Urinary bladder (tissue), 4 donors: ENCODE results near the gene NKD2. TPM values are rescaled to one million over a fixed set of nuclear protein-coding genes. Genes with fewer than 3 reads are reported as not detected.

Experiments
- DNase-seq: peaks from one replicate; pipeline ENCODE4 v3.0.0-alpha.2; 2015; ENCODE audit errors: extremely low spot score
- H3K27ac ChIP-seq: one replicate; pipeline ENCODE4 v1.5.1; 2013; ENCODE audit warnings: low read depth, mild to moderate bottlenecking, moderate library complexity
- H3K36me3 ChIP-seq: one replicate; pipeline ENCODE4 v1.6.1; 2013; ENCODE audit warnings: mild to moderate bottlenecking, moderate library complexity; ENCODE audit not compliant: insufficient read depth
- H3K4me1 ChIP-seq: one replicate; pipeline ENCODE4 v1.6.1; 2013; ENCODE audit warnings: mild to moderate bottlenecking, moderate library complexity; ENCODE audit not compliant: insufficient read depth
- H3K4me3 ChIP-seq: one replicate; pipeline ENCODE4 v1.5.1; 2013; ENCODE audit warnings: low read depth, low read length
- WGBS: extraction: QIAGEN DNeasy Blood & Tissue Kit; methylation state at CpG from one replicate; pipeline ENCODE4 v1.1.7; 2013; 5-methylcytosine and 5-hydroxymethylcytosine counted together
- polyA plus RNA-seq: library from polyadenylated mRNA; stranded (reverse); fragments of 200-250 nt; gene quantifications from one replicate; pipeline ENCODE4 v1.2.3, GENCODE V29; 2013
- total RNA-seq: library from RNA; depleted of rRNA; stranded (reverse); fragments of >200 nt; gene quantifications from one replicate; pipeline ENCODE4 v1.2.3, GENCODE V29; 2014
- donor health status: healthy with polysubstance abuse.
- donor health status: healthy.

NKD2 gene
- total and polyA plus RNA-seq, 2 donors = 1.3 to 7.5 TPM

DNA sequence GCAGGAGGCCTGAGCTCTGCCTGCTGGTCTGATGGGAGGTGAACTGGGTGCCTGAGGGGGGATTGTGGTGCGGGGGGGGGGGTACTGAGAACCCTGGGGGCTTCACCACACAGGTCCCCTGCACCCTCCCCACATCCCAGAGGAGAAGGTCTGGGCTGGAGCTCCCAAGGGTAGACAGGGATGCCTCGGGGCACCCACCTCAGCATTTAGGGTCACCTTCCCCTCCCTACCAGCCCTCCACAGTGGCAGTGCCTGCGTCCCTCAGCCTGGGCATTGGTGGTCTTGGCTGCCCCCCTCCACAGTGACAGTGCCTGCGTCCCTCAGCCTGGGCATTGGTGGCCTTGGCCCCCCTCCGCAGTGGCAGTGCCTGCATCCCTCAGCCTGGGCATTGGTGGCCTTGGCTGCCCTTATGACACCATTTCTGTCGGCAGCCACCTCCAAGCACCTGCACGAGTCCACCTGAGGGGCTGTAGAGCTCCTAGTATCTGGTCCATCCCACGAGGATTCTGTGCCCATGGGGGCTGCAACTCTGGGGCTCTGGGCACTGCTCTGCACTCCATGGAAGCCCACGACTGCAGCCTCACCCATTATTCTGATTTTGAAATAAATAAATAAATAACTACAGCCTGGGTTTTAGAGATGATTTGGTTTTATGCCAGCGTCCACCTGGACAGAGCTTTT, 21.5 kb downstream of the NKD2 start:
- no peak for DNase-seq
- Histone ChIP-seq H3K36me3 (no peaks in the 10 kb centered on the region), H3K27ac (no peak overlapping the region), H3K4me3 (no peak overlapping the region), H3K4me1 (no peaks in the 10 kb centered on the region)
- WGBS = 88% methylated on average over 10 of the region's 10 CpGs

DNA sequence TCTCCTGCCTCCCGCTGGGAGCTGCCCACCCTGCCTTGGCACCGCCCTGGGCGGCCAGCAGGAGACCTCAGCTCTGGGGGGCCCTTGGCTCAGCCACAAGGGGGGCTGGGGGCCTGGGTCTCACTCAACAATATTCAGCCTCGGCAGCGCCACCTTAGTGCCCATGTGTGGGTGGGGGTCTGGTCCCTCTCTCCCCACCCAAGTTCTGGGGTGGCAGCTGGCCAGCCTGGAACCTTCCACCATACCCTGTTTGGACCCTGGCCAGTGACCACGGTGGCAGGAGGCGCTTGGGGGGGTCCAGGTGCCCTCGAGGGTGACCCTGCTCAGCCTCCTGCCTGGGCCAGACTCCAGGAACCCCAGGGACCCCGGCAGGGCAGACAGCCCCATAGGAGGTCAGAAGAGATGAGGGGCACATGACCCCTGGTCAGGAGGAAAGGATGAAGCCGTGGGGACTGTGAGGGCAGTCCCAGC, 22.2 kb downstream of the NKD2 start:
- Histone ChIP-seq H3K4me1 (no peaks in the 10 kb centered on the region), H3K36me3 (no peaks in the 10 kb centered on the region), H3K27ac (no peak overlapping the region), H3K4me3 (no peak overlapping the region)
- 72% methylated on average over 10 of the region's 10 CpGs for WGBS
- DNase-seq = no peak

DNA sequence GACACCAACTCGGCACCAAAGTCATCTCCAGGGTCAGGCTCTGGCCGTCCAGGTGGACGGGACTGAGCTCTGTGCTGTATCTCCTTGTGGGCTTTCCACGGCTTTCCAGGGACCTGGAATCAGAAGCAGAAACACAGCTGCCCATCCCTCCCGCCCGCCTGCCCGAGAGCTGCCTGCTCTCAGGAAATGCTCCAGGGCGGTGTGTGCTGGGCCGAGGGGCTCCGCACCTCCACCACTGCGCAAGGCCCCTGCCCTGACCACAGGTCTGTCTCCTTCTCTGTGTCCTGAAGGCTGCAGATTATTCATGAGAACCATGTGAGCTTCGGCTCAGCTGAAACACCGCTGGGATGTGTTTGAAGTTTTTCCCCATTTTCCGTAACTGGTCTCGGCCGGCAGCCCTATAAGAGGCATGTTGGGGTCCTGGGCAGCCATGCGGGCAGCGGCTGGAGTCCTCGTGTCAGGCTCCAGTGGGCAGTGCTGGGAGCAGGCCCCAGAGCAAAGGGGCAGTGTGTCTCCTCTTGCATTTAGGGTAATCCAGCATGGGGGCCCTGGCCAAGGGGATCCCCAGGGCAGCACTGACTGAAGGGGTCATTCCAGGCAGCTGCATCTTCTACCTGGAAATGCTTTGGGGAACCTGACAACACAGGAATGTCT, 22.8 kb downstream of the NKD2 start:
- no peaks in the 10 kb centered on the region for H3K4me1 ChIP-seq
- no peak overlapping the region for H3K27ac ChIP-seq
- H3K4me3 ChIP-seq = no peak overlapping the region
- no peaks in the 10 kb centered on the region for H3K36me3 ChIP-seq
- WGBS = 92% methylated on average over 19 of the region's 19 CpGs
- no peak for DNase-seq

DNA sequence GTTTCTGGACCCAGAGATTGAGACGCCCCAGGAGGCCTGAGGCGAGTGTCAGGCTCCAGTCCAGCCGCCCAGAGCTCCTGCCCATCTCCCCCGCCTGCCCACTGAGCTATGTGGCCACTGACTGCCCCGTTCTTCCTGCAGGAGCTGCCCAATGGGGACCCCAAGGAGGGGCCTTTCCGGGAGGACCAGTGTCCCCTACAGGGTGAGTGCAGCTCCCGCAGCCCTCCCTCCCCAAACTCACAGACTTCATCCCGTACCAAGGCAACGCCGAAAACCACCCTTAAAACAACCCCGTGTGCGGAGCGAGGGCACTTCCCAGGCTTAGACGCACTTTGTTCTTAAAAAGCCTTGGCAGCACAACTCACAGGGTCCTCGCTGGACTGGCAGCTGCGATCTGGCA, 23.4 kb downstream of the NKD2 start:
- WGBS = 92% methylated on average over 16 of the region's 16 CpGs
- Histone ChIP-seq H3K27ac (no peak overlapping the region), H3K4me3 (no peak overlapping the region), H3K36me3 (no peaks in the 10 kb centered on the region), H3K4me1 (no peaks in the 10 kb centered on the region)
- DNase-seq = no peak

DNA sequence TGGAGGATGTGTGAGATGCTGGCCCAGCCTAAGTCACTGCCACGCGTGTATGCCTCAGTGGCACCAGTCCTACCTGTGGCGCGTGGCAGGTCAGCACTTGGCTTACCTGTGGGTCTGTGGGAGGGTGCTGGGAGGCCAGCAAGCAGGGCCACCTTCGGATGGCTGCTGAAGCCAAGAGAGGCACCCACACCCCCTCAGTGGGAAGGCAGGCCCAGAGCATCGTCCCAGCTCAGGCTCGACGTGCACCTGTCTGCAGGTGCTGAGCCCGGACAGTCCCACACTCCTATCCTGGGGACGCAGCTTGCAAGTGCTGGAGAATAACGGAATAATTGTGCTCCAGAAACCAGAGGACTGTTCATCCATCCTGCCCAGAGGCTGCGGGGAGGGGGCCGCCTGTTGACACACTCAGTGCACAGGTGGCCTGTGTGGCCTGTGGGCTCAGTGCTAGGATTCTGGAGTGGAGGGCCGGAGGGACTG, 24.0 kb downstream of the NKD2 start:
- no peaks in the 10 kb centered on the region for H3K4me1 ChIP-seq
- H3K36me3 ChIP-seq = no peaks in the 10 kb centered on the region
- 94% methylated on average over 14 of the region's 14 CpGs for WGBS
- no peak overlapping the region for H3K4me3 ChIP-seq
- DNase-seq = no peak
- no peak overlapping the region for H3K27ac ChIP-seq

DNA sequence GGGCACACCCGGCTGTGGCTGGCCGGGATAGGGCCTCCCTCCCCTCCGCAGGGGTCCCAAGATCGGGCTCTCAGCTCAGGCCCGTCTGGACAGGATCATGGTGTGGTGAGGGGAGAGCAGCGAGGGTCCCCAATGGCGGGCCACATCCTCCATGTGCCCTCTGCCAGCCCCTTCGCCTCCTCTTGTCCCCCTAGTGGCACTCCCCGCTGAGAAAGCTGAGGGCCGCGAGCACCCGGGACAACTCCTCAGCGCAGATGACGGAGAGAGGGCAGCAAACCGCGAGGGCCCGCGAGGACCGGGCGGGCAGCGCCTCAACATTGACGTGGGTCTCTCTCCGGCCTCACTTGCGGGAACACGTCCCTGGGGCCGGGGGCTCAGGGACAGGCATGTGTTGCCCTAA, 24.6 kb downstream of the NKD2 start:
- DNase-seq = no peak
- no peaks in the 10 kb centered on the region for H3K4me1 ChIP-seq
- no peak overlapping the region for H3K4me3 ChIP-seq
- no peak overlapping the region for H3K27ac ChIP-seq
- WGBS = 92% methylated on average over 26 of the region's 26 CpGs
- no peaks in the 10 kb centered on the region for H3K36me3 ChIP-seq

DNA sequence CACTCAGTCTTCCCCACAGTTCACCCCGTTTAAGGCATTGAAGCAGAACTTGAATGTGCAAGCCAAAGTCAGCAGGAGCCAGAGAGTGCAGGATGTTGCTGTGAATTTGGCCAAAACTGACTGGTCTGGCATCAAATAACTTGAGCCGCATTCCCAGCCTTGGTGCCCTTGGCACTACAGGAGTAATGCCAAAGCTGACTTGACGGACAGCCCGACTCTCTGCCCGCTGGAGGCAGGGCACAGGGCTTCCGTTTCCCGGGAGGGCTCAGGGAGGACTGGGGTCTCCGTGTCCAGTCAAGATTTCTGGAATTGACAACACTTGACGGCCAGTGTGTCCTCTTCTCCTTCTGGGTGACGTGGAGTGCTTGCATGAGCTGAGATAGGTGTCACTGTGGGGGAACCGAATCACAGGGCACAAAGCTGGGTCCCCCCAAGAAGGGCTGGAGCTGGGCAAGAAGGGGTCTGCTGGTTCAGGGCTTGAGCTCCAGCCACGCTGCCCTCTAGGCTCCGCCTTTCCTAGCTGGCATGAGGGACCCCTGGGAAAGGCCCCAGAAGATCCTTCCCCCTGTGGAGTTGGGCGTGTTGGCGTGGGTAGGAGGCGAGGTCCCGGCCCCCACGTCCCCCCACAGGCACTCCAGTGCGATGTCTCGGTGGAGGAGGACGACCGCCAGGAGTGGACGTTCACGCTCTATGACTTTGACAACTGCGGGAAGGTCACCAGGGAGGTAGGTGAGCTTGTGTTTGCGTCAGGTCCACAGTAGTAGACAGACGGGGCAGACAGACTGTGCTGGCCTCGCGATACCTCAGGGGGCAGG, 25.2 kb downstream of the NKD2 start:
- DNase-seq = no peak
- H3K4me1 ChIP-seq = no peaks in the 10 kb centered on the region
- no peaks in the 10 kb centered on the region for H3K36me3 ChIP-seq
- WGBS = 93% methylated on average over 29 of the region's 29 CpGs
- H3K27ac ChIP-seq = no peak overlapping the region
- no peak overlapping the region for H3K4me3 ChIP-seq

DNA sequence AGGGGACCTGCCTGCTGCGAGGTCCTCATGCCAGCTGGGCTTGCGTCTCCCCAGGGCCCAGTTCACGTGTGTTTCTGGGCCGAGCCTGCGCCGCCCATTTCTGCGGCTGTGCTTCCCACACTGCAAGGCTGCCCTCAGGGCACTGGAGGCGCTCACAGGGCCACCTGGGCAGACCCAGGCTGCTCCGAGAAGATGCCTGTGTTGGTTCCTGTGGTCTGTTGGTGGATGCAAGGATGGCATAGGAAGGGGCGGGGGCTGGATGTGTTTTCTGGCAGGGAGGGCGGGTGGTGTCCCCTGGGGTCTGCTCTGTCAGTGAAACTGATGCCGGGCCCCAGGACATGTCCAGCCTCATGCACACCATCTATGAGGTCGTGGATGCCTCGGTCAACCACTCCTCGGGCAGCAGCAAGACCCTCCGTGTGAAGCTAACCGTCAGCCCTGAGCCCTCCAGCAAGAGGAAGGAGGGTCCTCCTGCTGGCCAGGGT, 25.9 kb downstream of the NKD2 start:
- Histone ChIP-seq H3K36me3 (no peaks in the 10 kb centered on the region), H3K27ac (no peak overlapping the region), H3K4me3 (no peak overlapping the region), H3K4me1 (no peaks in the 10 kb centered on the region)
- DNase-seq = no peak
- WGBS = 94% methylated on average over 17 of the region's 17 CpGs

DNA sequence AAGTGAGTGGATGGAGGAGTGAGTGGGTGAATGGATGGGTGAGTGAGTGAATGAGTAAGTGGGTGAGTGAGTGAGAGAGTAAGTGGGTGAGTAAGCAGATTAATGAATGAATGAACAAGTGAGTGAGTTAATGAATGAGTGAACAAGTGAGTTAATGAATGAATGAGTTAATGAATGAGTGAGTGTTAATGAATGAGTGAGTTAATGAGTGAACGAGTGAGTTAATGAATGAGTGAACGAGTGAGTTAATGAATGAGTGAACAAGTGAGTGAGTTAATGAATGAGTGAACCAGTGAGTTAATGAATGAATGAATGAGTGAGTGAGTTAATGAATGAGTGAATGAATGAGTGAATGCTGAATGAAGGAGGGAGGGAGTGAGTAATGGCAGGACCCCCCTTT, 26.4 kb downstream of the NKD2 start:
- no peaks in the 10 kb centered on the region for H3K36me3 ChIP-seq
- no peak for DNase-seq
- H3K4me1 ChIP-seq = no peaks in the 10 kb centered on the region
- no peak overlapping the region for H3K4me3 ChIP-seq
- 88% methylated on average over 2 of the region's 2 CpGs for WGBS
- no peak overlapping the region for H3K27ac ChIP-seq

DNA sequence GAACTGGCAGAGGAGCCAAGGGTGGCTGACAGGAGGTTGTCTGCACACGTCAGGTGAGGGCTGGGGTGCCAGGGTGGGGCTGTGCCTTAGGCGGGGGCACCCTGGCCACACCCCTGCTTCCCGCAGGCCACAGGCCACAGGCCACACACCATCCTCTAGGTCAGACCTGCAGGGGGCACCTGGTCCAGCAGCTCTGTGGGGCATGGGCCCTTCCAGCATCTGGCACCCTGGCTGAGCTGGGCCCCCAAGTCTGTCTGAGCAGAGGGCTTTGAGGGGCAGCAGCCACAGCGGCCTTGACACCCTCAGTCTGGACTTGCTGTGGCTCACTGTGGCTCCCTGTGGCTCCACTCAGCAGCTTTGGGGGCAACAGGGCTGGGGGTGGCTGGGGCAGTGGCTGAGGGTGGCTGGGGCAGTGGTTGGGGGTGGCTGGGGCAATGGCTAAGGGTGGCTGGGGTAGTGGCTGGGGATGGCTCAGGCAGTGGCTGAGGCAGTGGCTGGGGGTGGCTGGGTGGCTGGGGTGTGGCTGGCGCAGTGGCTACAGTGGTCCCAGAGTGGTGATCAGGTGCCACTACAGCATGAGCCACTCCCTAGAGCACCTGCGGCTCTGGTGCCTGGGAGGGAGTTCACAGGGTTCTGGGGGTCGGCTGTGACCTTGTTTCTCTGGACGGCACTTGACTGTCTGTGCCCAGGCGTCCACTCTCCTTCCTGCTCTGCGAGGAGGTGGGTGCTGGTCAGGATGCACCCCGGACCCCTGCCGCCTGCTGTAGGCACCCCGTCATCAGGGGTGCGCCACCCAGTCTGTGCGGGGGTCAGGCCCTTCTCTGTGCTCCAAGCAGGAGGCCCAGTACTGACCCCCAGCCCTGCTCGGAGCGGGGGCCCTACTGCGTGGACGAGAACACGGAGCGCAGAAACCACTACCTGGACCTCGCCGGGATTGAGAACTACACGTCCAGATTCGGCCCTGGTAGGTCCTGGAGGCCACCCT, 27.1 kb downstream of the NKD2 start:
- DNase-seq = no peak
- Histone ChIP-seq H3K4me3 (no peak overlapping the region), H3K27ac (no peak overlapping the region), H3K36me3 (no peaks in the 10 kb centered on the region), H3K4me1 (no peaks in the 10 kb centered on the region)
- 95% methylated on average over 25 of the region's 25 CpGs for WGBS

DNA sequence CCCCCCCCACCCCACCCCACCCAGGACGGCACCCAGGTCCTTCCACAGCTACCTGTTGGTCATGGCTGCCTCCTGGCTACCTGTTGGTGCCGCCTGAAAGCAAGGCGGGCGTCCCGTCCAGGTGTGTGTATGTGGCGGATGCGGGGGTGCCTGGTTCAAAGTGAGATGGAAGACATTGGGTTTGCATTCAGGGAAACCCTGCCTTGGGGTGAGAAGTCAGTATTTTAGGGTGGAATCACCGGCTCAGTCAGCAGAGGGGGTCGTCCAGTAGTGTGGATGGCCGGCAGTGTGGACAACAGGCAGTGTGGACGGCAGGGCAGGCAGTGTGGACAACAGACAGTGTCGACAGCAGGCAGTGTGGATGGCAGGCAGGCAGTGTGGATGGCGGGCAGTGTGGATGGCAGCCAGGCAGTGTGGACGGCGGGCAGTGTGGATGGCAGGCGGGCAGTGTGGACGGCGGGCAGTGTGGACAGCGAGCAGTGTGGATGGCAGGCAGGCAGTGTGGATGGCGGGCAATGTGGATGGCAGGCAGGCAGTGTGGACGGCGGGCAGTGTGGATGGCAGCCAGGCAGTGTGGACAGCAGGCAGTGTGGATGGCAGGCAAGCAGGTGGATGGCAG, 28.0 kb downstream of the NKD2 start:
- Histone ChIP-seq H3K4me3 (no peak overlapping the region), H3K36me3 (no peaks in the 10 kb centered on the region), H3K4me1 (no peaks in the 10 kb centered on the region), H3K27ac (no peak overlapping the region)
- 93% methylated on average over 22 of the region's 22 CpGs for WGBS
- DNase-seq = no peak

DNA sequence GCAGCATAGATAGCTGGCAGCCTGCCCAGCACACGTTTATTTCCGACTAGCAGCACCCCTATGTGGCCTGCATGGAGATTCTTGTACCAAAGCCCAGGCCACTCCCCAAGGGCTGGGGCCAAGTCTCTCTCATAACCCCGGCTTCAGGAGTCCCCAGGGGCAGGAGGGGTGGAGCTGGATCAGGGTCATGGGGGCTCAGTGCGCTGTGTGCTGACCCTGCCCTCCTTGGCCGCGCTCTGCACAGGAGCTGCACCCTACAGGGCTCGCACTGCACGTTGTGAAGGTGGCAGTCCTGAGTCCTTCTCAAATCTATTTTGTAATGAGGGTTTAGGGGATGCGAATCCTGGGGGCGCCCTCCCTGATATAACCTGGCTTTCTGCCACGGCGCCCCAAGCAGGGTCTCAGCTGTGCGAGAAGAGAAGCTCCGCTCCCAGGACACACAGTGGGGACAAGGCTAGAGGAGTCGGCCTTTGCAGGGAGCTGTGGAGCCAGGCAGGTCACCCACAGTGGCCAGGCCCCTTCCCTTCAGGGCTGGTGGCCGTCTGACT, 28.6 kb downstream of the NKD2 start:
- DNase-seq = no peak
- no peak overlapping the region for H3K27ac ChIP-seq
- no peaks in the 10 kb centered on the region for H3K4me1 ChIP-seq
- 72% methylated on average over 16 of the region's 16 CpGs for WGBS
- H3K36me3 ChIP-seq = no peaks in the 10 kb centered on the region
- H3K4me3 ChIP-seq = no peak overlapping the region
